Activated T-helper 1 cell treated with anti-CD3 and anti-CD28 coated beads, Interleukin-2, amount 50 U/mL, for 16 hours (primary cell): ENCODE results near the gene DSE.
A peak's percentile ranks its signal among the peaks of the same experiment; 100 is the strongest.

ENCODE experiments used
- DNase-seq, 2 donors: peaks; one replicate each; pipeline ENCODE4 v3.0.0-alpha.2; 2020; ENCODE audit warnings: low read depth in 1 of 2, low spot score in 1 of 2

The DSE gene

DNA sequence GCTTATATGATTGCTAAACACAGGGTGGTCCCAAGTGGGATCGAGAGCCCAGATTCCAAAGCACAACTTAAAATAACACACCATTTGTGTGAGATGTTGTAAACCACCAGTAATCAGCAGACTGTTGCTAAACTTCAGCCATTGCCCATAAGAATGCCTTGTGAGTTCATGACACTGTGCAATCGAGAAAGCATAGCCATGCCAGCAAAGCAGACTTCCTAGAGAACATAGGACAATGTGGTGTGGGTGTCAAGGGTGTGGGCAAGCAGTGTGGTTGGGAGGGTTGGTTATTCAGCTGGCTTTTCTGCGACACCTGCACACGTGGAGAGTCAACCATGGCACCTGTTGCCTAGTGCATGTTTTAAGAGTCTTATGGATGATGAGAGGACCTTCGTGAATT lies 74.4 kb downstream of the DSE start:
- DNase-seq = no peak

DNA sequence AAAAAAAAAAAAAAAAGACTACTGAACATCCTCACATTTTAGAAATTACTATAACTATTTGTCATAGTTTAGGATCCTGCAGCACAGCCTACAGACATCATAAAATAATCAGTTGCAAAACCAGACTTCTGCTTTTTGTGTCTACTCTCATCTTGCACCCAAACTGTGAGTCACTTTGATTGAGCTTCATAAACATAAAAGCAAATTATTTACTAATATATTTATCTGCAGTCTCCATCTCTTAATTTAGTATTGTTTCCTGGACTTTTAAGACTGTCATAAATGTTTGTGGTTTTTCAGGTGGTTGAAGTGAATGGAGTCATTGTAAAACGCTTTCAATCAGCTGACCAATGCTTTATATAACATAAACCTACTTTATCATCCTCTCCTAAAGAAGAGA lies 75.7 kb downstream of the DSE start:
- DNase-seq = no peak

DNA sequence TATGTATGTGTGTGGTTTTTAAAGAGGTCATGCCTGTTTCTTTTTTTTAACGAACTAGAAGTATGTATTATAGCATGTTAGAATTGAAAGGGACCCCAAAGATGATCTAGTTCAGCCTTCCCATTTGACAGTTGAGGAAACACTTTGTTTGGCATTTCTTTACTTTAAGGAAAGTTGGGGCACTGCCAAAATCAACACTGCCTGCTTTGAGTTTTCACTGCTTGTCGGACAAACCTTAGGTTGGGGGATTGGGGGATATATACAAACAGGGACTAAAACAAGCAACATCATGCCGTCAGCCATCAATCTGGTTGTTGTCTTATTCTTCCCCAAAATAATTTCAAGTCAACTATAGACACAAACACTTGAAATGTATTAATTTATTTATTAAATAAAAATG lies 76.3 kb downstream of the DSE start:
- no peak for DNase-seq

DNA sequence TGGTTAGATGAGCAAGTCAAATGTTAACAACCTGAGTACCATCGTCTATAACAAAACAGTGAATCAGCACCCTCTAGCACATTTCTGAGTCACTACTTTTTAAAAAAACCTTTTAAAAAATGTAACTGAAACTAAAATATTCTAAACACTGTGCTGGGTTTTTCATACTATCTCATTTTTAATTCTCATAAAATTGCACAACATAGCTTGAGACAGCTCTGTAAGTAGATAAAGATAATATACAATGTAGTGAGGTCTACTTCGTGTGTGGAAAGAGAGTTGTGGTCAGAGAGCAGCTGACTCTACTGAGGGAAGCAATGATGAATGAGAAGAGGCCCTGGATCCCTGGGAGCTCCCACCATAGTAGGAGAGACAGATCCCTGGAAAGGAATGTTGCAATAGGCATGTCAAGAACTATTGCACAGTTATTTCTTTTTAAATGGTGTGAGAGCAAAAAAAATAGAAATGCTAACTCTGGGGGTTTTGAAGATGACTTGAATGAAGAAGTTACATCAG lies 76.8 kb downstream of the DSE start:
- DNase-seq = no peak

DNA sequence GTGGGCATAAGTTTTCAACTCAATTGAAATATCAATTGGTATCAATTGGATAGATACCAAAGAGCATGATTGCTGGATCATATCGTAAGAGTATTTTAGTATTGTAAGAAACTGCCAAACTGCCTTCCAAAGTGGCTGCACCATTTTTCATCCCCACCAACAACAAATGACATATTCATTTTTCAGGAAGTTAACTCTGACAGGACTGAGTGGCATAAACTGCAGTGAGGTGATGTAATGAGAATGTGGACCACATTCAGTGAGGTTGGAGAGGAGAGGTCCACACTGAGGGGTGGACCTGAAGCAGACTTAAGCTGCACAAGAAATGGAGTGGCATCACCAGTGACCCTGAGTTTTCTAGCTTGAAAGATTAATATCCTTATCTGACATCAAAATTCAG lies 78.8 kb downstream of the DSE start:
- no peak for DNase-seq

DNA sequence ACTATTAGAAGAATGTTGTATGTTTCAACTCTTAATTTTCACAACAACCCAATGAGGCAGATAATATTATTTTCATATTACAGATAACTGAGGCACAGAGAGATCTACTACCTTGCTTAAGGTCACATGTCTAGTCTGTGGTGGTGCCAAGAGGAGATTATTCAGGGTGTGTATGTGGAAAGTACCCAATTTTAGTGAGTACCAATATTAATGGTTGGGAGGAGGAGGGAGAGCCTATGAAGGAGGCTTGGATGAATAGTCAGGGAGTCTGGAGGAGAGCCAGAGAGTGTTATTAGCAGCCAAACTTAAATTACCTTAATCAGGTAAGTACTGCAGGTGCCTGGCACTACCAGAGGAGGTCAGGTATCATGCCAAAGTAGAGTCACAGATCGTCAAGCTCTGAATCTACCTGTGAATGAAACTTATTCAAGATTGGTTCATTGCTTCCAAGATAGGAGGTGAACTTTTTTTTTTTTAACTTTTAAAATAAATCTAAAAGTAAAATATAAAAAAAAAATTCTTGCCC lies 79.5 kb downstream of the DSE start:
- no peak for DNase-seq

DNA sequence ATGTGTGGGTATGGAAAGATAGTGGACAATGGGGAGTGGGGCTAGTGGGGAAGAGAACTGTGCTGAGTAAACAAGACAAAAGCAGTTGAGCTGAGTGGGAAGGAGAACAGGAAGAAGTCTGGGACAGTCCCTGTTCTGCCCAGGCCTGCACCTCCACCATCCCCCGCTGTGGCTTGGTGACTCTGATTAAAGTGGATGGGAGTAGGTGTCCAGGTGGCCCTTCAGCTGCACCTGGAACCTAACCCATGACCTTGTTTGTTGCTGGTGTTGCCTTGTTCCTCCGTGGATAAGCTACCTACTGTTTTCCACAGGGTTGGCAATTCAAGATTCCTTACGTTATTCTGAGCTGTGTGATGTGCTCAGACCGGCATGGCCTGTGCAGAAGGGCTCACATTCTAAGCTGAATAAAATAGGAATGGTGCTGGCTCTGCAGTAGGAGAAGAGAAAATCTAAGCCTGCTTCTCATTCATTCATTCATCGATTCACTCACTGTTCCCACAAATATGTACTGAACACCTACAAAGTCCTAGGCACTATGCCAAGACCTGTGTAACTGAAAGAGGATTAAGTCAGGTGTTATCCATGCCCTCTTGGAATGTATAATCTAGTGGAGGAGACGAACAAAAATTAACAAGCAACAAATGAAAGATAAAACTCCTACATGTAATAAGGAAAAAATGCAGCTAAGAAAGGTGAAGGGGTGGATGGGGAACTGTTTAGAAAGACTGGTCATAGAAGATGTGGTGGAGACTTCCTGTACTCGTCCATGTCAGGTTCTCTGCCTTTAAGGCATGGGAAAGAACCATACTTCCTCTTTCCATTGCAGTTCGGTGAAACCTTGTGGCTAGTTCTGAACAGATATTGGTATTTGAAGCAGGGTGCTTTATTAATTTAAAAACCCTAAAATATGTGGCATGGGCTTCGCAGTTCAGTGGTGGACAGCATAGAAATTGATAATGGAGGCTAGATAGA lies 80.3 kb downstream of the DSE start:
- DNase-seq = no peak

DNA sequence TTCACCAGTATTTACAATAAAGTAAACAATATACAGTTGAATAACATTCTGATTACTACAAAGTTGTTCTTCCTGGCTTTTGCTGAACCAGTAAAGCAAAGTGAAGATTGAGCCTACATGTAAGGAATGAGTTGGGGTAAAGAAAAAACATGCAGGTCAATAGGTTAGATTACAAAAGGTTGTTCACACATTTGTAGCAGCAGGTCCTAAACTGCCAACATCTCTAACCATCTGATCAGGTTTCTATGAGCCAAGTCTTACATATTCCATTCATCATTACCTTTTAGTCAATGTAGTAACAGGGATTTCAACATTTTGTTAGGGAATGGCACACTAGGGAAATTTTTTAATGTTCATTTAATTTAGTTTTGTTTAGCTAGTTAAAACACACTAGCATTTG lies 81.2 kb downstream of the DSE start:
- no peak for DNase-seq

DNA sequence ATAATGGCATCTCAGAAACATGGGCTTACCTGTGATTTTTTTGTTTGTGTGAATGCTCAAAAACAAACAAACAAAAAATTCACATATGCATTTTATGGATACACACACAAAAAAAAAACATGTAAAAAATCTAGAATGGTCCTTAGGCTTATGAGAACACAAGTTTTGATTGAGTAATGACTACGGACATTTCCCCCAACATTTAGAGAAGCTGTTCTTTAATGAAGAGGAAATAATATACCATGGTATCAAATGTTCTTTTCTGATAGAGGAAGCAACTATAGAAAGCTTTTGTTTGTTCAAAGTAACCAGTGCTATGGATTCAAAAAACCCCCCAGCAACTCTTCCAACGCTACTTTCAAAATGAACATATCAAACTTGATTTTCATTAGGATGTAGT lies 81.8 kb downstream of the DSE start:
- no peak for DNase-seq

DNA sequence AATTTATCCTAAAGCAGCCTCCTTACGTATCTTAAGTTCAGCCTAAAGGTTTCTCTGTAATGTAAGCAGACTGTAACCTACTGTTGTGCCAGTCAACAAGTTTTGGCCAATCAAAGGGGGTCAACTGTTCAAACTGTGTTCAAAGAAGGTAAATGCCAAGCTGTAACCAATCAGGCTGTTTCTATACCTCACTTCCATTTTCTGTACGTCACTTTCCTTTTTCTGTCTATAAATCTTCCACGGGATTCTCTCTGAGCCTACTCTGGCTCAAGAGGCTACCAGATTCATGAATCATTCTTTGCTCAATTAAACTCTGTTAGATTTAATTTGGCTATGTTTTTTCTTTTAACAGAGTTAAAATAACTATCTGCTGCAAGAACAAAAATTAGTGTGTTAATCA lies 85.4 kb downstream of the DSE start:
- no peak for DNase-seq

DNA sequence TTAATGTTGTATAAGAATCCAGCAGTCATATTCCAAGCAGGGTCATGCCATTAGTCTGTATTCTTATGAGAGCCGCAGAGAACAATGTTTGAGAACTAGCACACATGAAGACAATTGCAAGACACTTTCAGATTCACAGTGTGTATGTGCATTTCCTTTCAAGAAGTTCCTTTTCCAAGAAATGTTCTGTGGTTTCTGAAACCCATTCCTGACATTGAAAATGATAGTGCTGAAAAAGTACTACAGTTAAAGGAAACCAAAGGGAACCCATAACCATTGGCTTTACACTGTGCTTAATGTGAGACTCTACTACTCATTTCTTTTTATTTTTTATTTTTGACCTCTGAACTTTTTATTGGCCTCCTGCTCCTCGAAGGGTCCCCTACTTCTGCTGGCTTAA lies 86.2 kb downstream of the DSE start:
- no peak for DNase-seq

DNA sequence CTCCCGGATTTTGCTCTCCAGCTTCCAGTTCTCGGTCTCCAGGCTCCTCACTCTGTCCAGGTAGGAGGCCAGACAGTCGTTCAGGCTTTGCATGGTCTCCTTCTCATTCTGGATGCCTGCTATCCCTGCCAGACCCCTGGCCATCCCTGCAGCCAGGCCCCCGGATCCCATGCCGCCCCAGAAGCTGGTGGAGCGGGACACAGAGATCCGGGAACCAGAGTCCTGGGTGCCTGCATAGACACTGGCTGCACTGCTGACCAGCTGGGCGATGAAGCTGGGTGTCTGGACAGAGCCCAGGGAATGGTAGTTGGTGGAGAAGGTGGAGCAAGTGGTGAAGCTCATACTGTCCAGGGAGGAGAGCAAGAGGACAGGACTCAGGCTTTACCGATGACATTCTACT lies 87.5 kb downstream of the DSE start:
- DNase-seq = no peak

DNA sequence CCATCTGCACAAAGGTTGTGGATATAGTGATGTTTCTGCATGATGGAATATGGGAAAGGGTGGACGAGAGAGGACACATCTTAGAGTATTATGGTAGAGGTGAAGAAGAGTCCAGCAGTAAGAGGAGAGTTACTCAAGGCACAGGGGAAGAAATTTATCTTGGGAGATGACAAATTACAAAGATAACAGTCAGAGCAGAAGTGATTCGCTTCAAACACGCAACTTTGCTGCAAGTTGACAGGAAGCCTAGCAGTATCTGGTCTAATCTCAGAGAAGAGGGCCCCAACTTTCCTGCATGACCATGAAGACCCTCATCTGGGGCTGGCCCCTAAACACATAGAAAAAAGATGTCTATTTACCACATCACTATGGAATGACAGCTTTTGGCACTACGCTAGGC lies 89.2 kb downstream of the DSE start:
- DNase-seq = no peak

DNA sequence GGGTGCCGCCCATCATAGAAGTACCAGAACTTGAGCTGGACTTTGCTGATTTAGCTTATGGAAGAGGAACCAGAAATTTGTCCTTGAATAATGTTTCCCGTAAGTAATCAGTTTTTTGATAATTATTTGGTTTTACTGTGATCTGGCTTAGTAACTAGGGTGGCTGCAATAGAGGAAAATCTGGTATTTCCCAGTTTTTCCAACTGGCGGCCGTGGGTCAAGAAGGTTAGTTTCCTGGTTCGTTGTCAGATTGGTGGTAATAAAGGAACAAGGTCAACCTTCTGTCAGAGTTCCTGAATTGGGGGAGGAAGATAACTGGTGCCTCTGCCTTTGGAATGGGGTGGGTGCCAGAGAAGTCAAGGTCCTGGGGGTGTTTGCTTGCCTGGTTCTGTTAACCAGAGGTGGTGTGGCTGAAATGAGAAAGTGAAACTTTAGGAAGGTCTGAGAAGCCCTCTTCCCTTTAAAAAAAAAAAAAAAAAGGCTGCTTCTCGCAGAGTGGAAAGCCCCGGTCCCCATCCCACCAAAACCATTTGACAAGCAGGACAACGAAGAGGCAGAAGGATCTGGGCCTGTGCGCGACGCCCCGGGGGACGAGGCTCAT lies 90.7 kb downstream of the DSE start, which contains the start of gene CALHM6:
Gene CALHM6 (plus strand): TSS at position 45 of the 601 bp plus-strand sequence. CDS start 555 bp downstream, at position 600.
- DNase-seq = no peak

DNA sequence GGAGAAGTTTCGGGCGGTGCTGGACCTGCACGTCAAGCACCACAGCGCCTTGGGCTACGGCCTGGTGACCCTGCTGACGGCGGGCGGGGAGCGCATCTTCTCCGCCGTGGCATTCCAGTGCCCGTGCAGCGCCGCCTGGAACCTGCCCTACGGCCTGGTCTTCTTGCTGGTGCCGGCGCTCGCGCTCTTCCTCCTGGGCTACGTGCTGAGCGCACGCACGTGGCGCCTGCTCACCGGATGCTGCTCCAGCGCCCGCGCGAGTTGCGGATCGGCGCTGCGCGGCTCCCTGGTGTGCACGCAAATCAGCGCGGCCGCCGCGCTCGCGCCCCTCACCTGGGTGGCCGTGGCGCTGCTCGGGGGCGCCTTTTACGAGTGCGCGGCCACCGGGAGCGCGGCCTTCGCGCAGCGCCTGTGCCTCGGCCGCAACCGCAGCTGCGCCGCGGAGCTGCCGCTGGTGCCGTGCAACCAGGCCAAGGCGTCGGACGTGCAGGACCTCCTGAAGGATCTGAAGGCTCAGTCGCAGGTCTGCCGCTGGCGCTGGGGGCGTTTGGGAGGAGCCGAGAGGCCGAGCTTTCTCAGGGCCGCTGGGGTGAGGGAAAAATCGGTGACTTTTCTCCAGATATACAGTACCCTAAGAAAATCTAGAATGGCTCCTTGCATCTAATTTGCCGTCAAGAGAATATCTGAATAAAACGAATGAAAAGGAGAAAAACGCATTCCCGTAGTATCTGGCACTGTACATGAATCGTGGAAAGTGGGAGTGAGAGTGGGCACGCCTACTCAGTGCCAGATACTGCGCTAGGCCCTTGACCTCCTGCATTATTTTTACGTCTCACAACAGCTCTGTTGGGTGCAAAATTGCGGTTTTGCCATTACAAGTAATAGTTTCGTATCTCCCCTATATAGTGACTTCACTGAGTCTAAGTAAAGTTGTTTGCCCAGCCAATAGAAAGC lies 91.5 kb downstream of the DSE start:
- peak in 1 of 2 donors; percentile 34 for DNase-seq

DNA sequence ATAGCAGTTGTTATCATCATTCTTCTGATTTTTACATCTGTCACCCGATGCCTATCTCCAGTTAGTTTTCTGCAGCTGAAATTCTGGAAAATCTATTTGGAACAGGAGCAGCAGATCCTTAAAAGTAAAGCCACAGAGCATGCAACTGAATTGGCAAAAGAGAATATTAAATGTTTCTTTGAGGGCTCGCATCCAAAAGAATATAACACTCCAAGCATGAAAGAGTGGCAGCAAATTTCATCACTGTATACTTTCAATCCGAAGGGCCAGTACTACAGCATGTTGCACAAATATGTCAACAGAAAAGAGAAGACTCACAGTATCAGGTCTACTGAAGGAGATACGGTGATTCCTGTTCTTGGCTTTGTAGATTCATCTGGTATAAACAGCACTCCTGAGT lies 92.6 kb downstream of the DSE start:
- no peak for DNase-seq

DNA sequence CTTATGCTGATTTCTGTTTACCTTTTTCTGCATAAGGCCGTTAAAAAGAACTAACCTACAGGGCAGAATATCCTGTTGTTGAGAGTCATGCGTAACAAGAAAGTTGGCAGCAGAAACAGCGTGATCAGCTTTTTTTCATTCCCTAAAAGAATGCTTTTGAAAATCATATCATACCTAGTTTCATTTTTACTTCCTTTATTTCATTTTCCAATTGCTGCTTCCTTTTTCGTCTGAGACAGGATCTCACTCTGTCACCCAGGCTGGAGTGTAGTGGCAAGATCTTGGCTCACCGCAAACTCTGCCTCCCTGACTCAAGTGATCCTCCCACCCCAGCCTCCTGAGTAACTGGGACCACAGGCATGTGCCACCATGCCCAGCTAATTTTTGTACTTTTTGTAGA lies 94.5 kb downstream of the DSE start:
- DNase-seq = no peak

DNA sequence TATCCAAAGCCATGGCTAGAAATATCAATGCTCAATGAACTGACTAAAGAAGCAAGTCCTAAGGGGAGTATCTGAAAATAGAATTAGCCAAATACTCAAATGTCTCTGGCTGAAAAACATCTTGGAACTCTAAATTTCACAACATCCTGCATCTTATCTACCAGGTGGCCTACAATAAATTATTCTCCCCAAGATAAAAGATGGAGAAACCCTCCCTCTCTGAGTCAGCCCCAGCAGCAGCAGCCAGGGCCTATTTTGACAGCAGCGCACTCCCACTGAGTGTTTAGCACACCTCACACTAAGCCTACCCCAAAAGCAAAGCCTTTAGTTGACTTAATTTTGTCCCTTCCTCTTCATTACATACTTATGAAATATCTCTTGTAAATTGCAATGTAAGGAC lies 96.3 kb downstream of the DSE start:
- DNase-seq = no peak

DNA sequence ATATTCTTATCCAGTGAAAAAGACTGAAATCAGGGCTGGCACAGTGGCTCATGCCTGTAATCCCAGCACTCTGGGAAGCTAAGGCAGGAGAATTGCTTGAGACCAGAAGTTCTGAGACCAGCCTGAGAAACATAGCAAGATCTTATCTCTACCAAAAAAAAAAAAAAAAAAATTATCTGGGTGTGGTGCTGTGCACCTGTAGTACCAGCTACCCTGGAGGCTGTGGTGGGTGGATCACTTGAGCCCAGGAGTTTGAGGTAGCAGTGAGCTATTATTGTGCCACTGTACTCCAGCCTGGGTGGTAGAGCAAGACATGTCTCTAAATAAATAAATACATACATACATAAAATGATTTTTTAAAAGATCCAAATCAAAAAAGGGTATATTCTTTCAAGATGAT lies 96.8 kb downstream of the DSE start:
- no peak for DNase-seq

DNA sequence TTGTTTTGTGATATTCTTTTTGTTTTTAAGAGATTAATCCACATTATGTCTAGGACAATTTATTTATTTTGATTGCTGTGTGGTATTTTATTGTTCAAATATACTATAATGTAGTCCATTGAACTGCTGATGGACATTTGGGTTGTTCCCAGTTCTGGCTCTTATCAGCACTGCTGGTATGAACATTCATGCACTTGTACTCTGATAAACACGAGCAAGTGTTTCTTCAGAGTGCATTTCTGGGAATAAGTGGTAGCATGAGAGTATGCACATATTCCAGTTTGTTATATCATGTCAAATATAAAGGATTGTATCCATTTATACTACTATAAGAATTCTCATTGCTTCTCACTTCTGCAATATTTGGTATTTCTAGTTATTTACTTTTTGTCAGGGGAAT lies 97.5 kb downstream of the DSE start:
- no peak for DNase-seq

DNA sequence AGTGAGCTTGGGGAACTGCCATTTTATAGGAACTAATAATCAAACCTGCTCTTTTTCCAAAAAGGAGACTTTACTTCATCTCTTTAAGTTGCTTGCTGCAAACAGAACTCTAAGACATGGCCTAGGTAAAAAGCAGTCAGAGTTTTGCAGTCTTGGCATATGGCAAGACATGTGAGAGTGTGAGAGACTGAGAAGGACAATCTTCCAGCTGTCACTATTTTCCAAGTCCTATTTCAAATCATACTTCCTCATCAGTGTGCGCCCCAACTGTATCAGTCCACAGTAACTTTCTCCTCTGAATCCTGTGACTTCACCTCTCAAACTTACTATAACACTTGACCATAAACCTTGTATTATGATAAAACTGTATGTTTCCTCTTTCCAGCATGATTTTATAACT lies 100.8 kb downstream of the DSE start:
- DNase-seq = no peak
